ENCODE data around the gene MOCS3. TPM values are rescaled to one million over a fixed set of nuclear protein-coding genes. Genes with fewer than 3 reads are reported as not detected.
A peak's percentile ranks its signal among the peaks of the same experiment; 100 is the strongest.

Gene MOCS3
- total RNA-seq, 1 experiment from 2014 or later, result 13.2 TPM

- H3K36me3 Mint-ChIP-seq (ENCODE audit: insufficient read depth, unreplicated experiment), result peaks cover 8% of the 10 kb centered on the region
- DNase-seq, result no peak
- CTCF ChIA-PET, result no interaction called here
- intact Hi-C loops (cut with micrococcal nuclease; ENCODE audit: unreplicated experiment), result loop anchor here (10.0 kb wide), 1 partner anchor 221 kb away; no protein-coding TSS in a partner anchor
- TF ChIP-seq CTCF (IDR thresholded peaks at IDR 0.05; ENCODE audit: unreplicated experiment), result no peak
- H3K27me3 Mint-ChIP-seq (ENCODE audit: unreplicated experiment), result peaks cover 44% of the 10 kb centered on the region
- H3K9me3 Mint-ChIP-seq (ENCODE audit: low read depth, unreplicated experiment), result no peaks in the 10 kb centered on the region
- H3K4me3 Mint-ChIP-seq (ENCODE audit: low read depth, unreplicated experiment), result no peak overlapping the region
- BruUV-seq (replicated peaks), result no TSS peak
- H3K4me1 Mint-ChIP-seq (ENCODE audit: low read depth, unreplicated experiment), result peaks cover 31% of the 10 kb centered on the region
- no peak overlapping the region for H3K27ac Mint-ChIP-seq (ENCODE audit: unreplicated experiment)
Observed at GRCh38 chr20:50983321-50983720, 24.7 kb downstream of the MOCS3 start.

- Mint-ChIP-seq H3K27me3 (ENCODE audit: unreplicated experiment) (peaks cover 40% of the 10 kb centered on the region), H3K4me3 (ENCODE audit: low read depth, unreplicated experiment) (no peak overlapping the region), H3K27ac (ENCODE audit: unreplicated experiment) (no peak overlapping the region), H3K4me1 (ENCODE audit: low read depth, unreplicated experiment) (peaks cover 5% of the 10 kb centered on the region), H3K9me3 (ENCODE audit: low read depth, unreplicated experiment) (no peaks in the 10 kb centered on the region), H3K36me3 (ENCODE audit: insufficient read depth, unreplicated experiment) (no peaks in the 10 kb centered on the region)
- intact Hi-C loops (cut with micrococcal nuclease; ENCODE audit: unreplicated experiment), result loop anchor here (1.0 to 10.0 kb wide), 5 partner anchors 217 to 607 kb away; no protein-coding TSS in a partner anchor
- peak; percentile 93 for DNase-seq
- TF ChIP-seq CTCF (IDR thresholded peaks at IDR 0.05; ENCODE audit: unreplicated experiment), result peak; percentile 86
- CTCF ChIA-PET, result interaction anchor here (0.5 to 4.5 kb wide), 49 partner anchors 9 to 1062 kb away, joined by 3 to 121 read pairs (median 4); partner anchors contain the start of genes ADNP, BCAS4, DPM1 and MOCS3
- no TSS peak for BruUV-seq (replicated peaks)
Observed at GRCh38 chr20:50987493-50988210, 29.0 kb downstream of the MOCS3 start.

- intact Hi-C loops (cut with micrococcal nuclease; ENCODE audit: unreplicated experiment), result no loop called here
- H3K9me3 Mint-ChIP-seq (ENCODE audit: low read depth, unreplicated experiment), result no peaks in the 10 kb centered on the region
- H3K27me3 Mint-ChIP-seq (ENCODE audit: unreplicated experiment), result peaks cover 58% of the 10 kb centered on the region
- H3K4me1 Mint-ChIP-seq (ENCODE audit: low read depth, unreplicated experiment), result peaks cover 10% of the 10 kb centered on the region
- no TSS peak for BruUV-seq (replicated peaks)
- H3K4me3 Mint-ChIP-seq (ENCODE audit: low read depth, unreplicated experiment), result no peak overlapping the region
- no peak for TF ChIP-seq CTCF (IDR thresholded peaks at IDR 0.05; ENCODE audit: unreplicated experiment)
- CTCF ChIA-PET, result interaction anchor here (0.6 kb wide), 1 partner anchor 171 kb away, joined by 3 read pairs; no protein-coding TSS in a partner anchor
- no peaks in the 10 kb centered on the region for H3K36me3 Mint-ChIP-seq (ENCODE audit: insufficient read depth, unreplicated experiment)
- H3K27ac Mint-ChIP-seq (ENCODE audit: unreplicated experiment), result no peak overlapping the region
- no peak for DNase-seq
Observed at GRCh38 chr20:50991076-50991475, 32.5 kb downstream of the MOCS3 start.

- Mint-ChIP-seq H3K9me3 (ENCODE audit: low read depth, unreplicated experiment) (no peaks in the 10 kb centered on the region), H3K27me3 (ENCODE audit: unreplicated experiment) (peaks cover 71% of the 10 kb centered on the region), H3K4me1 (ENCODE audit: low read depth, unreplicated experiment) (peaks cover 10% of the 10 kb centered on the region), H3K36me3 (ENCODE audit: insufficient read depth, unreplicated experiment) (no peaks in the 10 kb centered on the region), H3K4me3 (ENCODE audit: low read depth, unreplicated experiment) (no peak overlapping the region), H3K27ac (ENCODE audit: unreplicated experiment) (no peak overlapping the region)
- BruUV-seq (replicated peaks), result no TSS peak
- intact Hi-C loops (cut with micrococcal nuclease; ENCODE audit: unreplicated experiment), result no loop called here
- CTCF ChIA-PET, result interaction anchor here (0.6 to 2.8 kb wide), 7 partner anchors 23 to 1761 kb away, joined by 3 to 17 read pairs (median 4); no protein-coding TSS in a partner anchor
- TF ChIP-seq CTCF (IDR thresholded peaks at IDR 0.05; ENCODE audit: unreplicated experiment), result no peak
- DNase-seq, result no peak
Observed at GRCh38 chr20:50992336-50992732, 33.7 kb downstream of the MOCS3 start.

All from Calu3 (cell line).